AG09319 (cell line): ENCODE data around the gene NUBPL.

ENCODE experiments used
- DNase-seq: peaks from one replicate; pipeline ENCODE4 v3.0.0-alpha.2; 2010; ENCODE audit warnings: low read depth; ENCODE audit errors: extremely low read depth
- CTCF ChIP-seq: IDR thresholded peaks from 2 replicates; pipeline ENCODE4 v1.5.1; 2011; ENCODE audit warnings: low read depth, mild to moderate bottlenecking, inconsistent platforms, low read length, moderate library complexity

The NUBPL gene

GRCh38 chr14:31761325-31761724, 200.1 kb downstream of the NUBPL start:
- TF ChIP-seq CTCF: no peak
- DNase-seq: no peak

GRCh38 chr14:31763041-31763440, 201.8 kb downstream of the NUBPL start:
- no peak for TF ChIP-seq CTCF

GRCh38 chr14:31766315-31766892, 205.2 kb downstream of the NUBPL start:
- no peak for DNase-seq
- no peak for TF ChIP-seq CTCF

More at GRCh38 chr14:31763041-31763440, 201.8 kb downstream of the NUBPL start:
- no peak for DNase-seq

- no peak for DNase-seq
- TF ChIP-seq CTCF: no peak
These were observed 207.2 kb downstream of the NUBPL start for GRCh38 chr14:31768355-31768754.

- no peak for DNase-seq
- no peak for TF ChIP-seq CTCF
These were observed 209.1 kb downstream of the NUBPL start for GRCh38 chr14:31770271-31770670.

GRCh38 chr14:31774567-31774966, 213.4 kb downstream of the NUBPL start:
- DNase-seq: no peak
- no peak for TF ChIP-seq CTCF

- DNase-seq: no peak
- TF ChIP-seq CTCF: no peak
These were observed 216.1 kb downstream of the NUBPL start for GRCh38 chr14:31777312-31777711.
